ENCODE measurements around the gene RFC2. TPM values are rescaled to one million over a fixed set of nuclear protein-coding genes. Genes with fewer than 3 reads are reported as not detected.
"Not testable (repeated sequence)": the region's sequence is repeated elsewhere in the genome, so short reads cannot be mapped to it uniquely, and the experiment has no call there.

The RFC2 gene
- total and polyA plus RNA-seq, 4 experiments from 2014 or later, result 15.7 to 32.3 (median 19.2) TPM

DNA sequence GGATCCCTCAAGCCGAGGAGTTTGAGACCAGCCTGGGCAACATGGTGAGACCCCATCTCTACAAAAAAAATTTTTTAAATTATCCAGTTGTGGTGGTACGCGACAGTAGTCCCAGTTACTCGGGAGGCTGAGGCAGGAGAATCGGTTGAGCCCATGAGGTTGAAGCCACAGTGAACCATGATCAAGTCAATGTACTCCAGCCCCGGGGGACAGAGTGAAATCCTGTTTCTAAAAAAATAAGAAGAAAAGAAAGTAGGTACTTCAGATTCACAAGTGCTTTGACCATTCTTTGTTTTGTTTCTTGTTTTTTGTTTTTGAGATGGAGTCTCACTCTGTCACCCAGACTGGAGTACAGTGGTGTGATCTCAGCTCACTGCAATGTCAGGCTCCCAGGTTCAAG, 1.3 kb upstream of the RFC2 start:
- H3K9me3 ChIP-seq (ENCODE audit: control insufficient read depth in 1 of 2, low read length in 2 of 2); H3K9me3 Mint-ChIP-seq; H3K27me3 Mint-ChIP-seq; POLR2A ChIA-PET (ENCODE audit: partially characterized antibody); H3K4me3 ChIP-seq (ENCODE audit: low read length in 2 of 2); H3K27me3 ChIP-seq (ENCODE audit: insufficient read depth, low read length); DNase-seq; H3K36me3 ChIP-seq (ENCODE audit: insufficient read depth, low read length): not testable (repeated sequence)
- Histone ChIP-seq H3K4me1 (ENCODE audit: insufficient read depth, low read length) (peaks cover 22% of the 10 kb centered on the region), H3K27ac (ENCODE audit: low read depth, low read length) (peak overlapping the region; percentile 92)
- H3K36me3 Mint-ChIP-seq, result peaks cover 7 to 16% of the 10 kb centered on the region in 2 donors
- CTCF ChIA-PET (ENCODE audit: partially characterized antibody), result interaction anchor here (3.9 kb wide), 1 partner anchor 49 kb away, joined by 15 read pairs; no protein-coding TSS in a partner anchor
- peak overlapping the region in 6 of 7 donors; percentile 26 to 97 (median 80) for H3K27ac Mint-ChIP-seq
- peaks cover 13 to 33% (median 22%) of the 10 kb centered on the region in 4 donors for H3K4me1 Mint-ChIP-seq
- intact Hi-C loops (cut with micrococcal nuclease), result loop anchor here (2.0 kb wide), 1 partner anchor 49 kb away; no protein-coding TSS in a partner anchor
- H3K4me3 Mint-ChIP-seq, result peak overlapping the region in 5 of 8 donors; percentile 39 to 96 (median 91)

- DNase-seq, result peak in 2 of 5 donors; percentile 3 to 8
- H3K4me3 Mint-ChIP-seq, result peak overlapping the region; percentile 91 to 97 (median 94)
- H3K27me3 ChIP-seq (ENCODE audit: insufficient read depth, low read length), result no peaks in the 10 kb centered on the region
- peak overlapping the region; percentile 81 to 100 for H3K4me3 ChIP-seq (ENCODE audit: low read length in 2 of 2)
- peak overlapping the region; percentile 92 for H3K27ac ChIP-seq (ENCODE audit: low read depth, low read length)
- H3K36me3 ChIP-seq (ENCODE audit: insufficient read depth, low read length), result peaks cover 6% of the 10 kb centered on the region
- peaks cover 10 to 19% of the 10 kb centered on the region in 2 donors for H3K36me3 Mint-ChIP-seq
- no peaks in the 10 kb centered on the region for H3K9me3 ChIP-seq (ENCODE audit: control insufficient read depth in 1 of 2, low read length in 2 of 2)
- H3K4me1 Mint-ChIP-seq, result peaks cover 16 to 37% (median 23%) of the 10 kb centered on the region in 4 donors
- H3K9me3 Mint-ChIP-seq, result no peaks in the 10 kb centered on the region
- intact Hi-C loops (cut with micrococcal nuclease), result loop anchor here (1.0 to 2.0 kb wide), 5 partner anchors 14 to 402 kb away; partner anchors contain the start of genes EIF4H and GTF2I
- no peaks in the 10 kb centered on the region for H3K27me3 Mint-ChIP-seq
- H3K4me1 ChIP-seq (ENCODE audit: insufficient read depth, low read length), result peaks cover 22% of the 10 kb centered on the region
- ChIA-PET POLR2A (ENCODE audit: partially characterized antibody) (interaction anchor here (1.0 to 2.0 kb wide), 2 partner anchors 81 to 171 kb away, joined by 4 to 13 read pairs; partner anchors contain the start of genes EIF4H and LIMK1), CTCF (ENCODE audit: partially characterized antibody) (interaction anchor here (3.9 kb wide), 1 partner anchor 48 kb away, joined by 15 read pairs; no protein-coding TSS in a partner anchor)
- H3K27ac Mint-ChIP-seq, result peak overlapping the region; percentile 94 to 97 (median 96)
These were observed 720 bp upstream of the RFC2 start for GRCh38 chr7:74254858-74255379.

DNA sequence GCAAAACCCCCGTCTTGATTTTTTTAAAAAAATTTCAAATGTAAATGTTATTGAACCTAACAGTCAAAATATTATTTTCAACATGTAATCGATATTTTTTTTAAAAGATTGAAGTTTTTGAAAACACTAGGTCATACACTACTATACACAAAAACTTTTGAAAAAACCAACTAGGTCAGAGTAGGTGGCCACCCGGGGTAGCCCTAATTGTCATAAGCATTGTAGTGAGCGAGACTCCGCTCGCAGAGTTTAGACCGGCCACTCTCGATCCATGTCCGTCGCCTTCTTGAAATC, 417 bp downstream of the RFC2 start:
- peaks cover 16 to 37% (median 23%) of the 10 kb centered on the region in 4 donors for H3K4me1 Mint-ChIP-seq
- Histone ChIP-seq H3K27me3 (ENCODE audit: insufficient read depth, low read length) (no peaks in the 10 kb centered on the region), H3K4me3 (ENCODE audit: low read length in 2 of 2) (peak overlapping the region; percentile 81 to 100), H3K36me3 (ENCODE audit: insufficient read depth, low read length) (peaks cover 13% of the 10 kb centered on the region), H3K4me1 (ENCODE audit: insufficient read depth, low read length) (peaks cover 22% of the 10 kb centered on the region), H3K9me3 (ENCODE audit: control insufficient read depth in 1 of 2, low read length in 2 of 2) (no peaks in the 10 kb centered on the region), H3K27ac (ENCODE audit: low read depth, low read length) (peak overlapping the region; percentile 92)
- H3K4me3 Mint-ChIP-seq, result peak overlapping the region; percentile 91 to 97 (median 94)
- H3K27me3 Mint-ChIP-seq, result no peaks in the 10 kb centered on the region
- no peaks in the 10 kb centered on the region for H3K9me3 Mint-ChIP-seq
- peak in 1 of 5 donors; percentile 0 for DNase-seq
- peak overlapping the region; percentile 94 to 97 (median 96) for H3K27ac Mint-ChIP-seq
- ChIA-PET CTCF (ENCODE audit: partially characterized antibody) (interaction anchor here (1.0 to 3.9 kb wide), 2 partner anchors 47 to 147 kb away, joined by 3 to 15 read pairs; no protein-coding TSS in a partner anchor), POLR2A (ENCODE audit: partially characterized antibody) (interaction anchor here (0.6 to 2.0 kb wide), 3 partner anchors 80 to 412 kb away, joined by 3 to 13 read pairs (median 4); partner anchors contain the start of genes EIF4H and LIMK1)
- H3K36me3 Mint-ChIP-seq, result peaks cover 13 to 28% of the 10 kb centered on the region in 2 donors
- intact Hi-C loops (cut with micrococcal nuclease), result loop anchor here (1.0 to 2.0 kb wide), 5 partner anchors 16 to 404 kb away; partner anchors contain the start of genes EIF4H and GTF2I

DNA sequence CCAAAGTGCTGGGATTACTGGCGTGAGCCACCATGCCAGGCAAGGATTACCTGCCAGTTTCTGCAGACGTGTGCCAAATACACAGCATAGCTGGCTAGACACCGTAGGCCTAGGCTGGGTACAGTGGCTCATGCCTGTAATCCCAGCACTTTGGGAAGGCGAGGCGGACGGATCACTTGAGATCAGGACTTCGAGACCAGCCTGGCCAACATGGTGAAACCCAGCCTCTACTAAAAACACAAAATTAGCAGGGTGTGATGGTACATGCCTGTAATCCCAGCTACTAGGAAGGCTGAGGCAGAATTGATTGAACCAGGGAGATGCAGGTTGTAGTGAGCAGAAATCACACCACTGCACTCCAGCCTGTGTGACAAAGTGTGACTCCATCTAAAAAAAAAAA, 868 bp downstream of the RFC2 start:
- Histone ChIP-seq H3K4me1 (ENCODE audit: insufficient read depth, low read length) (peaks cover 22% of the 10 kb centered on the region), H3K9me3 (ENCODE audit: control insufficient read depth in 1 of 2, low read length in 2 of 2) (no peaks in the 10 kb centered on the region), H3K36me3 (ENCODE audit: insufficient read depth, low read length) (peaks cover 13% of the 10 kb centered on the region), H3K27ac (ENCODE audit: low read depth, low read length) (peak overlapping the region; percentile 92), H3K27me3 (ENCODE audit: insufficient read depth, low read length) (no peaks in the 10 kb centered on the region), H3K4me3 (ENCODE audit: low read length in 2 of 2) (peak overlapping the region; percentile 81 to 100)
- no peak for DNase-seq
- Mint-ChIP-seq H3K4me1 (peaks cover 16 to 37% (median 23%) of the 10 kb centered on the region in 4 donors), H3K9me3 (no peaks in the 10 kb centered on the region), H3K27ac (peak overlapping the region; percentile 24 to 97 (median 95)), H3K36me3 (peaks cover 15 to 32% of the 10 kb centered on the region in 2 donors), H3K4me3 (peak overlapping the region; percentile 91 to 97 (median 94)), H3K27me3 (no peaks in the 10 kb centered on the region)
- POLR2A ChIA-PET (ENCODE audit: partially characterized antibody), result interaction anchor here (0.6 to 2.0 kb wide), 2 partner anchors 79 to 411 kb away, joined by 3 to 13 read pairs; partner anchors contain the start of gene EIF4H
- intact Hi-C loops (cut with micrococcal nuclease), result no loop called here
- CTCF ChIA-PET (ENCODE audit: partially characterized antibody), result interaction anchor here (1.0 to 3.9 kb wide), 2 partner anchors 47 to 148 kb away, joined by 3 to 15 read pairs; no protein-coding TSS in a partner anchor

GRCh38 chr7:74252893-74253292, 1.3 kb downstream of the RFC2 start:
- no peak for DNase-seq
- H3K4me3 ChIP-seq (ENCODE audit: low read length in 2 of 2), result no peak overlapping the region
- no peaks in the 10 kb centered on the region for H3K27me3 Mint-ChIP-seq
- peaks cover 19 to 36% of the 10 kb centered on the region in 2 donors for H3K36me3 Mint-ChIP-seq
- no peak overlapping the region for H3K27ac ChIP-seq (ENCODE audit: low read depth, low read length)
- intact Hi-C loops (cut with micrococcal nuclease), result no loop called here
- no peaks in the 10 kb centered on the region for H3K9me3 Mint-ChIP-seq
- ChIA-PET CTCF (ENCODE audit: partially characterized antibody) (interaction anchor here (1.0 to 3.9 kb wide), 2 partner anchors 46 to 148 kb away, joined by 3 to 15 read pairs; no protein-coding TSS in a partner anchor), POLR2A (ENCODE audit: partially characterized antibody) (no interaction called here)
- no peaks in the 10 kb centered on the region for H3K27me3 ChIP-seq (ENCODE audit: insufficient read depth, low read length)
- H3K9me3 ChIP-seq (ENCODE audit: control insufficient read depth in 1 of 2, low read length in 2 of 2), result no peaks in the 10 kb centered on the region
- H3K4me1 ChIP-seq (ENCODE audit: insufficient read depth, low read length), result peaks cover 22% of the 10 kb centered on the region
- peaks cover 13% of the 10 kb centered on the region for H3K36me3 ChIP-seq (ENCODE audit: insufficient read depth, low read length)
- peaks cover 16 to 37% (median 23%) of the 10 kb centered on the region in 4 donors for H3K4me1 Mint-ChIP-seq
- peak overlapping the region in 5 of 7 donors; percentile 42 to 95 (median 82) for H3K27ac Mint-ChIP-seq
- H3K4me3 Mint-ChIP-seq, result peak overlapping the region; percentile 20 to 76 (median 63)

- H3K9me3 Mint-ChIP-seq; H3K27ac ChIP-seq (ENCODE audit: low read depth, low read length); H3K4me3 Mint-ChIP-seq; DNase-seq; intact Hi-C loops (cut with micrococcal nuclease); CTCF ChIA-PET (ENCODE audit: partially characterized antibody); H3K27me3 ChIP-seq (ENCODE audit: insufficient read depth, low read length); POLR2A ChIA-PET (ENCODE audit: partially characterized antibody); H3K4me3 ChIP-seq (ENCODE audit: low read length in 2 of 2); H3K27me3 Mint-ChIP-seq; H3K9me3 ChIP-seq (ENCODE audit: control insufficient read depth in 1 of 2, low read length in 2 of 2): not testable (repeated sequence)
- Mint-ChIP-seq H3K27ac (peak overlapping the region in 1 of 7 donors; percentile 17), H3K4me1 (peaks cover 9 to 21% (median 14%) of the 10 kb centered on the region in 4 donors), H3K36me3 (peaks cover 32 to 51% of the 10 kb centered on the region in 2 donors)
- Histone ChIP-seq H3K4me1 (ENCODE audit: insufficient read depth, low read length) (peaks cover 13% of the 10 kb centered on the region), H3K36me3 (ENCODE audit: insufficient read depth, low read length) (peaks cover 16% of the 10 kb centered on the region)
These were observed 5.1 kb downstream of the RFC2 start for GRCh38 chr7:74249058-74249457.

GRCh38 chr7:74248156-74248555, 6.0 kb downstream of the RFC2 start:
- Histone ChIP-seq H3K36me3 (ENCODE audit: insufficient read depth, low read length) (peaks cover 18% of the 10 kb centered on the region), H3K4me3 (ENCODE audit: low read length in 2 of 2) (no peak overlapping the region), H3K4me1 (ENCODE audit: insufficient read depth, low read length) (peaks cover 5% of the 10 kb centered on the region), H3K27ac (ENCODE audit: low read depth, low read length) (no peak overlapping the region), H3K9me3 (ENCODE audit: control insufficient read depth in 1 of 2, low read length in 2 of 2) (no peaks in the 10 kb centered on the region), H3K27me3 (ENCODE audit: insufficient read depth, low read length) (no peaks in the 10 kb centered on the region)
- H3K36me3 Mint-ChIP-seq, result peaks cover 34 to 52% of the 10 kb centered on the region in 2 donors
- intact Hi-C loops (cut with micrococcal nuclease), result no loop called here
- ChIA-PET POLR2A (ENCODE audit: partially characterized antibody) (no interaction called here), CTCF (ENCODE audit: partially characterized antibody) (no interaction called here)
- no peaks in the 10 kb centered on the region for H3K27me3 Mint-ChIP-seq
- no peak for DNase-seq
- peaks cover 4 to 16% (median 11%) of the 10 kb centered on the region in 4 donors for H3K4me1 Mint-ChIP-seq
- no peak overlapping the region for H3K4me3 Mint-ChIP-seq
- peak overlapping the region in 2 of 7 donors; percentile 60 to 68 for H3K27ac Mint-ChIP-seq
- H3K9me3 Mint-ChIP-seq, result no peaks in the 10 kb centered on the region

Measured in CD4-positive, alpha-beta memory T cell (primary cell).